Measurements from ENCODE around the gene TMEM42.
"Not testable (repeated sequence)": the region's sequence is repeated elsewhere in the genome, so short reads cannot be mapped to it uniquely, and the experiment has no call there.

Gene TMEM42

DNA sequence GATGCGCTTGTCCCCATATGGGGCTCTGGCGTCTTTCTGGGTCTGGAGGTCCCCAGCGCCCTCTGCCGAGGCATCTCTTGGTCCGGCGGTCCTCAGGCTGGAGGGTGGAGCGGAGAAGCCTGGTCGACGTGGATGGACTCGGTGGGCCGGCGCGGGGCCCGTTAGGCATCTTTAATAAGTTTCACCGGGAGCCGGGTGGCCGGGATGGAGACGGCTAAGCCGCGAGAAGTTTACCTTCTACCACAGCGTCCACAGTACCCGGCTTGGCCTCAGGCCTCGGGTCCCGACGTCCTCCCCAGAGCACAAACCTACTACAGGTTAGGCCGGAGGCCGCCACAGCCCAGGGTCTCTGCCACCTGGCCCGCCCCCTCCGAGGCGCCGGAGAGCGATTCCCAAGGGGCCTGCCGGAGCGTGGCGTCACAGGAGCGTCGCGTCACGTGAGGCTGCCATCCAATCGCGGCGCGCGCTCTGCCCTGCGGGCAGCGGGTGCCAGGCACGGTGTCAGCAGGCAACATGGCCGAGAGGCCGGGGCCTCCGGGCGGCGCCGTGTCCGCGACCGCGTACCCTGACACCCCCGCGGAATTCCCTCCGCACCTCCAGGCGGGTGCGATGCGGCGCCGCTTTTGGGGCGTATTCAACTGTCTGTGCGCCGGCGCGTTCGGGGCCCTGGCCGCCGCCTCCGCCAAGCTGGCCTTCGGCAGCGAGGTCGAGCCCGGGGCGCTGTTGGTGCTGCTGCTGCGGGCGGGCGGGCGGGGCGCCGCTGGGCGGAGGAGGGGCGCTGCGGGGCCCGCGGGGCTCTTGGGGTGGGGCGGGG is at the start of gene TMEM42:
Gene TMEM42, plus strand, starts transcription at position 501 of the 814 bp plus-strand sequence. Its CDS starts 13 bp downstream, at position 514.
- peak; percentile 75 for DNase-seq

DNA sequence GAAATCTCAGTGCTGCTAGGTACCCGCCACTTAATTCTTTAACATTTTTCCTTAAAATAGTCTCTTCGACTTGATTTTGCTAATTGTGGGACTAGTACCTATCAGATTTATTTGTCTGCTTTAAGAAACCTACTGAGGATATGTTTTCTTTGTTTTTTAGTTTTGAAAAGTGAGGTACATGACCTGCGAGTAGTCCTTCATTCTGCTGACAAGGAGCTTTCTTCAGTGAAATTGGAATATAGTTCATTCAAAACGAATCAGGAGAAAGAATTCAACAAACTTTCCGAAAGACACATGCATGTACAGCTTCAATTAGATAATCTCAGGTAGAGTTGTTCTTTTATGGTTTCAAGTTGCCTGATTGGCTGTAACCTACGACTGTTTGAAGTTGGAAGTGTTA is 47.0 kb upstream of the TMEM42 start:
- no peak for DNase-seq

DNA sequence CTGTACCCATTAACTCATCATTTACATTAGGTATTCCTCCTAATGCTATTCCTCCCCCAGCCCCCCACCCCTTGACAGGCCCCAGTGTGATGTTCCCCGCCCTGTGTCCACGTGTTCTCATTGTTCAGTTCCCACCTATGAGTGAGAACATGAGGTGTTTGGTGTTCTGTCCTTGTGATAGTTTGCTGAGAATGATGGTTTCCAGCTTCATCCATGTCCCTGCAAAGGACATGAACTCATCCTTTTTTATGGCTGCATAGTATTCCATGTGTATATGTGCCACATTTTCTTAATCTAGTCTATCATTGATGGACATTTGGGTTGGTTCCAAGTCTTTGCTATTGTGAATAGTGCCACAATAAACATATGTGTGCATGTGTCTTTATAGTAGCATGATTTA is 45.4 kb upstream of the TMEM42 start:
- DNase-seq = not testable (repeated sequence)

DNA sequence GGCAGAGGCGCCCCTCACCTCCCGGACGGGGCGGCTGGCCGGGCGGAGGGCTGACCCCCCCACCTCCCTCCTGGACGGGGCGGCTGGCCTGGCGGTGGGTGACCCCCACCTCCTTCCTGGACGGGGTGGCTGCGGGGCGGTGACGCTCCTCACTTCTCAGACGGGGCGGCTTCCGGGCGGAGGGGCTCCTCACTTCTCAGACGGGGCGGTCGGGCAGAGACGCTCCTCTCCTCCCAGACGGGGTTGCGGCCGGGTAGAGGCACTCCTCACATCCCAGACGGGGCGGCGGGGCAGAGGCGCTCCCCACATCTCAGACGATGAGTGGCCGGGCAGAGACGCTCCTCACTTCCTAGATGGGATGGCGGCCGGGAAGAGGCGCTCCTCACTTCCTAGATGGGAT is 40.5 kb upstream of the TMEM42 start:
- not testable (repeated sequence) for DNase-seq

DNA sequence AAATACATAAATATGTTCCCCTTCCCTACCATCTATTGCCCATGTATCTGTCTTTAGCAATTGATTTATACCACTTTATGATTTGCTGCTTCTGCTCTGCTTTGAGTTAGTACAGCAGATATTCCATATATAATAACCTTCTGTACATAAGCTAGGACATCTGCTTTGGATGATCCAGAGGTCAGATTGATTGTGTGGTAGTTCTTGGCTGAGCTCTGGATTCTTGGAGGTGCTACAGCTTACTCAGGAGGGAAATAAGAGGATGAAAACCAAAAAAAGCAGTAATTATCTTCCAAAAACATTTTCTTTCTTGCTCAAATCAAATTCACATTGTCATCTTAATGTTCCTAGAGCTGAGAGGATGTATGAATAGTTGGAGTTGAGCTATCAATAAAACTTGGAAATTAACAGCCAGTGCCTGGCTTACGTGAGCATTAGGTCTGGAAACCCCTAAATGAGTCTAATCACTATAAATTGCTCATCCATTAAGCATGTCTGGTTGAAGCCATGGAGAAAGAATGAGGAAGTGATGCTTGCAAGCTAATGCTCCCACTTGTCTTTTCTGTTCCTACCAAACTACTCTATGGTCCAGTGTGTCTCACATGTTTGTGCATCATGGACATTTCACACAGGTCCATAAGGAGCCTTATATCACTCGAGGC is 36.3 kb upstream of the TMEM42 start:
- DNase-seq = no peak

DNA sequence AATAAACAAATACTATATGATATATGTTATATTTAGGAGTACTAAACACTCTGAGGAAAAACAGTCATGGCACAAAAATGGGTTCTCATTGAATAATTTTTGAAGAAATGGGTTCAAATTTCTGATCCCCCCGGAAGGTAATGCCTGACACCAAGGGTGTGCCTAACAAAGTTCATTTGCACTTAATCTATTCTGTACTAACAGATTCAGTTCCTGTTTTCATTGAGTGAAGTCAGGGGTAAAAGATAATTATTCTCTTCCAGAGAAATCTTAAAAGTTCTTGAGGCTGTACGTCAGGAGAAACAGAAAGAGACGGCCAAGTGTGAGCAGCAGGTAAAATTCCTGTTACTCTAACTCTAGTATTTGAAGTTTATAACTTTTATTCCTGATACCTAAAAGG is 34.5 kb upstream of the TMEM42 start:
- DNase-seq = no peak

DNA sequence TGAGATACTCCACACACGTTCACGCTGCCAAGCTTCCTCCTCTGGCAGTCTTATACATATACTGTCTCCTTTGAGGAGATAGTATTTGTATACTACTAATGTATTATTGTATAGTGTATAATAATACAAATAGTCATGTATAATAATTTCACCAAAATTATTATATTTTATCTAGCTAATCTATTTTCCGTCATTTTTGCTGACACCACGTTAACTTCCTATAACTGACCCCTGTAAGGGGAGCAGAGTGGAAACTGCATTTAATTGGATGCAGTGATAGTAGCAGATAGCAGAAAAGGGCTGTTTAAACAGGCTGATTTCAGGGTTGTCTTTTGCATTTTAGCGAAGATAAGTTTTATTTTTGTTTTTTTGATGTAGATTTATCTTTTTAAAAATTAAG is 30.5 kb upstream of the TMEM42 start:
- no peak for DNase-seq

DNA sequence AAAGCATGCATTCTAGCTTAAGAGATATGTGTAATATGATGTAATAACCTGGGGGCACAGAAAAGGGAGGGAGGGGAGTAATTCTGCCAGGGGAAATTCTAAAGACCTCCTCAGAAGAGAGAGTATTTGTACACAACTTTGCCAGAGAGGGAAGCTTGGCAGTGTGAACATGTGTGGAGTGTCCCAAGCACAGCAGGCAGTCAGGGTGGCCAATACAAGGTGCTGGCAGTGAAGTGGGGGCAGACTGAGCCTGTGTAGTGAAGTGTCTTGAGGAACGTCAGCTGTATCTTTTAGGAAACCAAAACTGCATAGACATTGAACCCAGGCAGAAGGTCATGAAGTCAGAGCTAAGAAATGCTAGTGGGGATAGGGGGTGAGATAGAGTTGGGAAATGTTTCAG is 29.7 kb upstream of the TMEM42 start:
- no peak for DNase-seq

DNA sequence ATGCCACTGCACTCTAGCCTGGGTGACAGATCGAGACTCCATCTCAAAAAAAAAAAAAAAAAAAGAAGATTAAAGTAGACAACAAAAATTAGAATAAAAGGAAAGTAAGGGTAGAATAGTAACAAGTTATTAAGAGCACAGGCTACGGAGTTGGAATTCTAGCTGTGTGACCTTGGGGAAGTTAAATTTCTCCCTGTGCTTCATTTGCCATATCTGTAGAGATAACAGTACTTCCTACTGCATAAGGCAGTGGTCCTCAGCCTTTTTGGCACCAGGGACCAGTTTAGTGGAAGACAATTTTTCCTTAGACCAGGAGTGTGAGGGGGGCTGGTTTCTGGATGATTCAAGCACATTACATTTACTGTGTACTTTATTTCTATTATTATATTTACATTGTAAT is 28.7 kb upstream of the TMEM42 start:
- DNase-seq = no peak

DNA sequence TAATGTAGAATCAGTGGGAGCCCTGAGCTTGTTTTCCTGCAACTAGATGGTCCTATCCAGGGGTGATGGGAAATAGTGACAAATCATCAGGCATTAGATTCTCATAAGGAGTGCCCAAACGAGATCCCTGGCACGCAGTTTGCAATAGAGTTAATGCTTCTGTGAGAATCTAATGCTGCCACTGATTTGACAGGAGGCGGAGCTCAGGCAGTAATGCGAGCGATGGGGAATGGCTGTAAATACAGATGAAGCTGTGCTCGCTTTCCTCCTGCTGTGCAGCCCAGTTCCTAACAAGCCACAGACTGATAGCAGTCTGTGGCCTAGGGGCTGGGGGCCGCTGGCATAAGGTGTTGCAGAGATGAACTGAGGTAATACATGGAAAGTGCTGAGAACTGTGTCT is 28.3 kb upstream of the TMEM42 start:
- no peak for DNase-seq

DNA sequence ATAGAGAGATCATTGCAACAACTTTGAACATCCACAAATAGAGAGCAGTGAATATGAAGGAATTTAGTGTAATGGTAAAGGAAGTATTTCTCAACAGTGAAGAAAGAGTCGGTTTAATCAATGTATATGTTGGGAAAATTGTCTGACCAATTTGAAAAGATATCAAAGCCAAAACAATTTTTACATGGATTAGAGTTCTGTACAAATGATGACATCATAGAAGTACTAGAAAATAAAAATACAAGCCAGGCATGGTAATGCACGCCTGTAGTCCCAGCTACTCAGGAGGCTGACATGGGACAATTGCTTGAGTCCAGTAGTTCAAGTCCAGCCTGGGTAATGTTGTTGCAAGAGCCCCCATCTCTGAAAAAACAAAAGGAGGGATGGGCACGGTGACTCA is 26.0 kb upstream of the TMEM42 start:
- DNase-seq = no peak

DNA sequence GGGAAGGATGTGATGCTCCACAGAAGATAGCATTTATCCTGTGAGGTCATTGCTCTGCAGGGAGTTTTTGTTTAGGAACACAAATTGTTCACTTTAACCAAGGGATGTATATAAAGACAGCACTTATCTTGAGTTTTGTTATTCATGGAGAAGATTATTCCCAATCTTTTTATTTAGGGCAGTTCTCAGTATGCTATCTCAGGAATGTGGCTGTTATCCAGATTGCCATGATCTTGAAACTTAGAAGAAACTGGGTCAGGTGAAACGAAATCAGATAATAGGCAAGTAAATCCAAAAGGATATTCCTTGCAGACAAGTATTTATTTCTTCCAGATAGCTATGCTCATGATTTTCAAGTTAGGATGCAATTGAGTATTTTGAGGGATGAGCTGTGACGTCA is 19.3 kb upstream of the TMEM42 start:
- DNase-seq = no peak

DNA sequence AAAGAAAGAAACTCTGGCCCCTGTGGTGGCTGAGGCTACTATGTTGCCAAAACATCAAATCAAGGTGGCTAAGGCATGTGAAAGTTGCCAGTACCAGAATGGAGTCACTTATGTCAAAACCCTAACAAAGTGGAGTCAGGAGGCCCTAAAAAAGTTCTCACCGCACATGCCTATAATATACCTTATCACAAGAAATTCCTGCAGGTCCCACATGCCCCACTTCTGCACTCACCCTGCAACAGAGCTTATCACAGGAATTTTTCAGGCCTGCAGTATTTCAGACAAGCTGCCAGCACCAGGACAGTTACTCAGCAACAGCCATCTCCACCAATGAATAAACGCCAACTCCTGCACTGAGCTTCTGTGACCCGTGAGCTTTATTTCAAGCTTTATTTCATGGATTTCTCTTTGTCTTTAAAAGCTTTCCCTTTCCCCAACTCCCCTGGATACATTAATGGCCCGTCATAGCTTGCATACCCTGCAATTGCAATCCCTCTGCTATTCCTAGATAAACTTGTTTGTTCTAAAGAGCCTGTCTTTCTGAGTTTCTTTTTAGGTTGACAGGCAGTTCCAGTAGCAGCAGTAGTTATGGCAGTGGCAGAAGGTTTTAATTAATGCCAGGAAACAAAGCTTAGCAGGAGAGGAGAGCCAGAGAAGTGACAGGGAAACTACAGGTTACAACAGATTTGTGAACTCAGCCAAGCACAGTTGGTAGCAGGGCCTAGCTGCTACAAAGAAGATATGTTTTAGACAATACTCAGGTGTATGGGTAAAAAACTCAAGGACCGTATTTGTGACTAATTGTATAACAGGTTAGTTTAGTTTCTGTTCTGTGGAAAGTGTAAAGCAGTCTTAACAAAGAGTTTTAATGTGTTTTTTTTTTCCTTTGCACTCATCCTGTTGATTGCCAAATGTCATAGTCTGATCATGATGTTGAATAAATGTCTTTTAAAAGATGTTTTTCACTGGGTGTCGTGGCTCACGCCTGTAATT is 15.9 kb upstream of the TMEM42 start:
- no peak for DNase-seq

DNA sequence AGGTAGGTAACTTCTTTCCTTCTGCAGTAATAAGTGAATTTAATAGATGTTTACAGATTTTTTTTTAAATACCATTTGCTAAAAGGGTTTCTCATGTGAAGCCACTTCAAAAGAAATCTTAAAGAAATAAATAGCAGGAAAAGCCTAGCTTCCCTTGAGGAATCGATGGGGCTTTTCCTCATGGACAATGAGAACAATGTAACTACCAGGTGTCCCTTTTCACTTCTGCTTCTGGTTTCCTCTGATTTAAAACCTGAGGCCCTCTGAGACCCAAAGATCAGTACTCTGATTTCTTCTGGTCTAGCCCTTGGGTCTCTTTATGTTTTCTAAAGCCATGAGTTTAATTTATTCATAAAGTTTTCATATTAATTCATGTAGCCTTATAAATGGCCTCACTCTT is 13.1 kb upstream of the TMEM42 start:
- no peak for DNase-seq

DNA sequence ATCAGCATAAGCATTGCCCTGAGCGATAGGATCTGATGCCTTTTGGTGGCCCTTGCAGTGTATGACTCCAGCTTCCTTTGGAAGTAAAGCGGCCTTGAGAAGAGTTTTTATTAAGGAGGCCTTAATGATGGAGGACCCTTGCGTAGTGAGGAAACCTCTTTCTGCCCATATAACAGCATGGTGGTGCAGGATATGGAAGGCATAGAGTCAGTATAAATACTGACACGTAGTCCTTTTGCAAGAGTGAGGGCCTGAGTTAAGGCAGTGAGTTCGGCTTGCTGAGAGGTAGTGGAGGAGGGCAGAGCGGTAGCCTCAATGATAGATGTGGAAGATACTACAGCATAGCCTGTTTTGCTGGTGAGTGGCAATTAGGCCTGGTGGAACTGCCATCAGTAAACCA is 5.0 kb upstream of the TMEM42 start:
- DNase-seq = not testable (repeated sequence)

DNA sequence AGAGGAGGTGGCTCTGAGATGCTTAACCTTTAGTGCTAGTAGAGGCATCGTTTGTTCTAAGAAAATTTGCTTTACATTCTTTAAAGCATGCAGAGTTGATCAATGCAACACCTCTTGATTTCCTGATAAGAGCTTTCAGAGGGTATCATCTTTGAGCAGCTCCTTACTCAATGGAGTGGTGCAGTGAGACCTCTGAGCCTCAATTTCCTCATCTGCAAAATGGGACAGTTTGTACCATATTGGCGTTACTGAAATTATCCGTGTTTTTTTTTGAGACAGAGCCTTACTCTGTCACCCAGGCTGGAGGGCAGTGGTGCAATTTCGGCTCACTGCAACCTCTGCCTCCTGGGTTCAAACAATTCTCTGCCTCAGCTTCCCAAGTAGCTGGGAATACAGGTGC is 1.6 kb upstream of the TMEM42 start:
- no peak for DNase-seq

DNA sequence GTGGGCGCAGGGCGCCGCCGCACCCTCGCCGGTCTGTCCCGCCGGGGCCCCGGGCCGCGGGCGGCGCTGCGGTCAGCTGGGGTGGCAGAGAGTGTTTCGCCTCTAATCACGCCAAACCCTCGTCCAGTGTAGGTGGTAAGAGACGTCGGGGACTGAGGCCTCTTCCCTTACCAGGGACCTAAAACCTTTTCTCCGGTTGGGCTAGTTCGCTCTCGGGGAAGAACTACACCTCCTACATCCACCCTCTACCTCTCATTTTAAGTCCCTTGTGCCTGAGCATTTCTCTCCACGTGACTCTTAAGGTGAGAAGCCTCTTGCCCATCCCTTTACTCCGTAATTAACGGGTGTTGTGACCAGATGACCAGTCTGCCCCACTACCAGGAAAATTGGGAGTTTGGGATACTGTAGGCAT is 520 bp downstream of the TMEM42 start:
- DNase-seq = no peak

DNA sequence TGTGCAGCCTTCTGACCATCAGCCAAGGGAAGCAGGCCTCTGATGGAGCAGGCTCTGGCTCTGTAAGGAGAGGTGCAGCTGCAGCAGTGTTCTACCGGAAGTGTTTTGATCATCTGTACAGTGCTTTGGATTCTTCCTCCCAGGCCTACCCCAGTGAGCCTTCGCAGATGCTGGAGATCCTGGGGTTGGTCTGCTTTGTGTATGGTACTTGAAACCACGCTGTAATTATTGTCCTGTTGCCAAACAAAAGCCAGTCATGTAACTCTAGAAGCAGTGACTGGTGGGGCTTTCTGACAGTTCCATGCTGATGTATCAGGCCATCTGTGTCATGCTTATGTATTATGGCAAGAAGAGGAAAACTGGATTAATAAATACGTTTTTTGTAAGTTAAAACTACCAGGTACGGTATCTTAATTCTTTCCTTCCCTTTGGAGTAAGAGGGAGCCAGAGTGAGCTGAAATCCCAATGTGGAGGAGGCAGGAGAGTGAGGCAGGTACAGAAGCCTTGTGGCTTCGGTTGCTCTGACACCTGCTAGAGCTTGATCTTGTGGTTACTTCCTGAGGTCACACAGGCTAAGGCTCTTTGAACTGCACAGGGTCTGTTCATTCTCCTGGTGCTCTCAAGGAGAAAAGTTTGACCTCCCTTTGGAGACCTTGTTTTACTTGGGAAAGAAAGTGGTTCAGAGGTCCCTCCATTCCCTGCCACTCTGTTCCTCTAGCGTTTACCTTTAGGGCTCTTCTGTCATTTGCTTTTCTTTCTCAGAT is 3.7 kb downstream of the TMEM42 start:
- DNase-seq = peak; percentile 2

DNA sequence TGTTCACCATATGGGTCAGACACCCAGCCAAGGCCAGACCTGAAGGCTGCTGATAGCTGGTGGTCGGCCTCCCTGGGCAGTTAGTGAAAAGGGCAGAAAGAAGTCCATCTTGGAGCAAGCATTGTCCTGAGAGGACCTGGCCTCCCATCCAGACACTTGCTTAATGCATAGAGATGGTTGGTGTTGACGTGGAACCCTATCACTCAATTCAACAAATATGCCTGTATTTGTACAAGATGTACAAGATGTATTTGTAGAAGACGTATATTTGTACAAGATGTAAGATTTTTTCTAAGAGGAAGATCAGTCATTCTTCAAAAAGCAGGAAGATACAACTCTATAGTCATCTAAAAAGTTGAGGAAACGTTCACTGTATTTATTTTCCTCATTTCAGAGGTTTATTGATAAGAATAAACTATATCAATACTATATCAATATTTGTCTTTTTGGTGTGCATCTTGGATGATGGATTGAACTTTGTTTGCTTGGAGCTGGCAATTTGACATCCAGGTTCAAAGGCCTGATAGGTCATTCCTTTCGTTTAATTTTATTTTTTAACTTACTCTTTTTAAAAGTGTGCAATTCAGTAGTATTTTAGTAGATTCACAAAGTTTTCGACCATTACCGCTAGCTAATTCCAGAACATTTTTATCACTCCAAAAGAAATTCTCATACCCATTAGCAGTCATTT is 5.9 kb downstream of the TMEM42 start:
- DNase-seq = no peak

DNA sequence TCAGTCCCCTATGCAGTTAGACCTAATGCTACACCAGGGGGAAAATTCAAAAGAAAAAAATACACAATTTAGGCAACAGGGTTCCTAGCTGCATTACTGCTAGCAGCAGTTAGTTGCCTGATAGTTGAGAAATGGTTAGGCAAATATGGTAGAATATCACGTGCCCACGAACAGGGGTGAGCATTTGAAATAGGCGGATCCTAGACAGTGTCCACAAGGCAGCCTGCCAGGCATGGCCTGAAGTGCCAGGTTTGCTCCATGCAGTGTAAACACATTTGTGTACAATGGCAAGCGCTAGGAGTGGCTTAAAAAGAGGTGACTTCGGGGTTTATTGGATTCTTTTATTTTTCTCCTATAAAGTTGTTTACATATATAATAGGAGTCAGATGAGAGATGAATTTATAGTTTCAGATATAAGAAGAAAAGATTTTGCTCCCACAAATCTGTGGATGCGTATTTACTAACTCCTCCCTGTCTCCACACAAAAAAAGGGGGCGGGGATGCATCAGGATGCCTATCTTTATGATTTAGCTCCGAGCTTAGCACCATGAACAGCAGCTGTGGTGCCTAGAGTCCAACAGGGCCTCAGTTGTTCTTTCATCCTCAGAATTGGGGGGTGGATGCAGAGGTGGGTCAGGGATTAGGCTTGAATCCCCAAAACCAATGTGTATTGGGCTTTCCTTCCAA is 8.8 kb downstream of the TMEM42 start:
- DNase-seq = no peak

DNA sequence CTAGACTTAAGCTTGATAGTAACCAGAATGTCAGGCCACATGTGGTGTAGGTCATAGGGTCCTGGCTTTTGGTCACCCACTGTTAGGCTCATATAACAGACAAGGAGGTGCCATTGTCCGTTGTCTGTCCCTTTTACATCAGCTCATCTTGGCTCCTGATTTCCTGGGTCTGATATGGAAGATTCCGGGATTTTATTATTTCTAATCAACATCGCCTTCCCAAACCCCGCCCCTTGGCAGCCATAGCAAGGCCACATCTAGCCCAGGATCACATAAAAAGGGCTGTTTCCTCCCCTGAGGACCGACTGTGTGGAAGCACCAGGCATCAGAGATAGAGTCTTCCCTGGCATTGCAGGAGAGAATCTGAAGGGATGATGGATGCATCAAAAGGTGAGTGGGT is 12.6 kb downstream of the TMEM42 start, which contains the start of gene TGM4:
Gene TGM4, plus strand, starts transcription at position 301 of the 400 bp plus-strand sequence. Its CDS starts 71 bp downstream, at position 372.
- no peak for DNase-seq

Measured in NCI-H2227 treated with DMSO at 0.1 percent for 48 hours (cell line).